K562 (cell line): ENCODE results near the gene PRMT3. TPM values are rescaled to one million over a fixed set of nuclear protein-coding genes. Genes with fewer than 3 reads are reported as not detected.
A peak's percentile ranks its signal among the peaks of the same experiment; 100 is the strongest.

Experiments
- ATF6 ChIP-seq: sonication (generic); formaldehyde crosslinking; IDR thresholded peaks from 2 replicates; pipeline ENCODE4 v1.4.0; 2020; ENCODE audit warnings: mild to moderate bottlenecking, missing genetic modification reagents
- DNMT1 ChIP-seq: fragments of 450-650 bp; IDR thresholded peaks from 2 replicates; pipeline ENCODE4 v1.6.1; 2016; ENCODE audit warnings: antibody characterized with exemption, mild to moderate bottlenecking
- E2F5 ChIP-seq: sonication (generic); formaldehyde crosslinking; IDR thresholded peaks from 2 replicates; pipeline ENCODE4 v1.8.0; 2022; ENCODE audit warnings: mild to moderate bottlenecking, missing genetic modification reagents
- GABPB2 ChIP-seq: fragments of 250-450 bp; sonication (Bioruptor Pico); conservative IDR thresholded peaks from 2 replicates; pipeline ENCODE4 v1.5.1; 2021; ENCODE audit warnings: mild to moderate bottlenecking
- HDAC3 ChIP-seq: fragments of 450-650 bp; IDR thresholded peaks from 2 replicates; pipeline ENCODE4 v1.6.1; 2018; ENCODE audit warnings: borderline replicate concordance, mild to moderate bottlenecking, moderate library complexity; ENCODE audit not compliant: partially characterized antibody
- HSF4 ChIP-seq: fragments of 250-450 bp; sonication (Bioruptor Pico); IDR thresholded peaks from 2 replicates; pipeline ENCODE4 v2.1.2; 2022; ENCODE audit warnings: mild to moderate bottlenecking, moderate library complexity, borderline replicate concordance
- JUN ChIP-seq, 2 experiments: sonication (generic) in 1 of 2; formaldehyde crosslinking in 1 of 2; IDR thresholded peaks; 2 replicates each; pipeline versions ENCODE4 v1.6.1 to v1.8.0; 2012 to 2022; ENCODE audit warnings: borderline replicate concordance in 2 of 2, mild to moderate bottlenecking in 2 of 2, improper control_type of control experiment in 1 of 2, low read depth in 1 of 2, low read length in 1 of 2, missing genetic modification reagents in 1 of 2
- MITF ChIP-seq: IDR thresholded peaks from 2 replicates; pipeline ENCODE4 v1.6.1; 2014; ENCODE audit warnings: antibody characterized with exemption
- NCOA4 ChIP-seq: fragments of 450-650 bp; IDR thresholded peaks from 2 replicates; pipeline ENCODE4 v1.6.1; 2018; ENCODE audit warnings: mild to moderate bottlenecking; ENCODE audit not compliant: partially characterized antibody
- PPARD ChIP-seq: fragments of 250-450 bp; sonication (Bioruptor Pico); IDR thresholded peaks from 2 replicates; pipeline ENCODE4 v1.8.0; 2022; ENCODE audit warnings: inconsistent platforms, mild to moderate bottlenecking, moderate library complexity
- PTTG1 ChIP-seq: fragments of 450-650 bp; IDR thresholded peaks from 2 replicates; pipeline ENCODE4 v1.6.1; 2016; ENCODE audit warnings: low read depth, mild to moderate bottlenecking, missing genetic modification characterization, missing compliant biosample characterization
- RBM17 ChIP-seq: fragments of 200-400 bp; formaldehyde crosslinking; IDR thresholded peaks from 2 replicates; pipeline ENCODE4 v1.6.1; 2017; ENCODE audit warnings: low read depth, mild to moderate bottlenecking, low read length, borderline replicate concordance
- SMARCC2 ChIP-seq: fragments of 450-650 bp; IDR thresholded peaks from 2 replicates; pipeline ENCODE4 v1.6.1; 2017; ENCODE audit warnings: antibody characterized with exemption, moderate library complexity, mild to moderate bottlenecking, low read depth
- STAT6 ChIP-seq: sonication (generic); formaldehyde crosslinking; IDR thresholded peaks from 2 replicates; pipeline ENCODE4 v1.8.1; 2023; ENCODE audit warnings: mild to moderate bottlenecking, missing genetic modification reagents
- TFAM ChIP-seq: fragments of 250-450 bp; sonication (Bioruptor Pico); conservative IDR thresholded peaks from 2 replicates; pipeline ENCODE4 v1.5.0; 2021; ENCODE audit warnings: mild to moderate bottlenecking, moderate library complexity
- ZBTB7A ChIP-seq: IDR thresholded peaks from 2 replicates; pipeline ENCODE4 v1.6.1; 2011; ENCODE audit warnings: low read depth, mild to moderate bottlenecking, low read length, moderate library complexity, borderline replicate concordance; ENCODE audit not compliant: control insufficient read depth
- ZFP30 ChIP-seq: fragments of 250-450 bp; sonication (Bioruptor Pico); IDR thresholded peaks from 2 replicates; pipeline ENCODE4 v1.8.0; 2022; ENCODE audit warnings: moderate library complexity, mild to moderate bottlenecking, inconsistent platforms, borderline replicate concordance
- ZNF175 ChIP-seq: fragments of 200-800 bp; sonication (Bioruptor generic); IDR thresholded peaks from 2 replicates; pipeline ENCODE4 v1.6.1; 2016; ENCODE audit warnings: low read depth, mild to moderate bottlenecking, missing genetic modification characterization, missing compliant biosample characterization
- ZNF232 ChIP-seq: sonication (generic); formaldehyde crosslinking; IDR thresholded peaks from 2 replicates; pipeline ENCODE4 v1.8.0; 2022; ENCODE audit warnings: mild to moderate bottlenecking, missing genetic modification reagents
- ZNF384 ChIP-seq: IDR thresholded peaks from 2 replicates; pipeline ENCODE4 v1.6.1; 2012; ENCODE audit warnings: low read depth, low read length, improper control_type of control experiment
- ZNF780A ChIP-seq: fragments of 250-450 bp; sonication (Bioruptor Pico); IDR thresholded peaks from 2 replicates; pipeline ENCODE4 v1.5.0; 2021; ENCODE audit warnings: mild to moderate bottlenecking
- polyA plus RNA-seq, 8 experiments: library from polyadenylated mRNA; depleted of rRNA in 4 of 8; stranded (reverse) in 5 of 8; unstranded in 3 of 8; fragments of >200 nt; fragmentation: Nextera tagmentation in 2 of 8; fragmentation: Illumina TruSeq in 1 of 8; extraction: Ambion mirVana in 2 of 8; extraction: Trizol in 1 of 8; gene quantifications; 2 replicates each; pipeline versions ENCODE4 v1.2.1 to v1.2.3, GENCODE V29; 2011 to 2014; ENCODE audit warnings: inconsistent platforms in 1 of 8, missing spikeins in 1 of 8
- total RNA-seq, 7 experiments: library from RNA; depleted of rRNA in 6 of 7; stranded (reverse); fragments of >200 nt in 6 of 7; fragmentation: Illumina TruSeq in 2 of 7; extraction: Trizol in 2 of 7; gene quantifications; 2 replicates each; pipeline versions ENCODE4 v1.2.1 to v1.2.3, GENCODE V29; 2011 to 2021; ENCODE audit warnings: low replicate concordance in 1 of 7

PRMT3 gene
- total and polyA plus RNA-seq, 9 of the 15 experiments (the other 6 are each of a cell fraction or from before 2014, with no cell fraction given): 24.0 to 62.1 (median 44.7) TPM

GRCh38 chr11:20458905-20459632, 71.6 kb downstream of the PRMT3 start (continued):
- TF ChIP-seq ZFP30 (CRISPR knock-in tag) (no peak), ZNF780A (CRISPR knock-in tag) (no peak), RBM17 (no peak), JUN (IDR thresholded peaks at IDR 0.05; ENCODE audit: borderline replicate concordance, low read depth, low read length) (no peak), JUN (CRISPR knock-in tag; IDR thresholded peaks at IDR 0.05; ENCODE audit: borderline replicate concordance) (no peak), PTTG1 (tag) (no peak), DNMT1 (no peak), ZNF232 (CRISPR knock-in tag) (no peak), PPARD (CRISPR knock-in tag) (no peak), ATF6 (CRISPR knock-in tag) (no peak), ZNF175 (peak; percentile 88), HDAC3 (peak; percentile 89), E2F5 (CRISPR knock-in tag) (no peak), SMARCC2 (peak; percentile 97), GABPB2 (no peak), ZBTB7A (no peak), TFAM (CRISPR knock-in tag) (no peak), ZNF384 (0 out of 2 replicates have a peak, but pooled peaks have one; percentile 3), HSF4 (no peak), MITF (peak; percentile 60; the same call in 1 of the 2 replicates), NCOA4 (peak; percentile 68), STAT6 (CRISPR knock-in tag) (no peak)
